Thoracic aorta (tissue), 2 donors: ENCODE measurements around the gene GDE1. TPM values are rescaled to one million over a fixed set of nuclear protein-coding genes. Genes with fewer than 3 reads are reported as not detected.

ENCODE experiments used
- ATAC-seq: fragments of 150-250 bp; one replicate; pipeline ENCODE4 v1.8.0; 2017; ENCODE audit warnings: low read depth; ENCODE audit not compliant: insufficient number of reproducible peaks, low FRiP score
- DNase-seq: peaks from one replicate; pipeline ENCODE4 v3.0.0-alpha.2; 2020; ENCODE audit warnings: low spot score
- H3K27ac ChIP-seq, 2 donors: fragments of 200-600 bp; sonication (generic); 1 replicate in 1 of 2; 2 replicates in 1 of 2; pipeline ENCODE4 v1.5.1; 2016; ENCODE audit warnings: mild to moderate bottlenecking in 2 of 2, moderate library complexity in 2 of 2
- H3K27me3 ChIP-seq: fragments of 200-600 bp; sonication (generic); replicated peaks from 2 replicates; pipeline ENCODE4 v1.6.0; 2016; ENCODE audit warnings: mild to moderate bottlenecking; ENCODE audit not compliant: insufficient read depth
- H3K36me3 ChIP-seq: fragments of 200-600 bp; sonication (generic); one replicate; pipeline ENCODE4 v1.5.1; 2016
- H3K4me1 ChIP-seq, 2 donors: fragments of 200-600 bp; sonication (generic); 1 replicate in 1 of 2; 2 replicates in 1 of 2; pipeline versions ENCODE4 v1.5.1 to v1.6.0; 2016; ENCODE audit warnings: low read depth in 2 of 2, mild to moderate bottlenecking in 1 of 2; ENCODE audit not compliant: control insufficient read depth in 1 of 2
- H3K4me3 ChIP-seq: fragments of 200-600 bp; sonication (generic); 2 replicates; pipeline ENCODE4 v1.5.1; 2016; ENCODE audit warnings: mild to moderate bottlenecking
- H3K9me3 ChIP-seq: fragments of 200-600 bp; sonication (generic); 2 replicates; pipeline ENCODE4 v1.5.1; 2016
- CTCF ChIP-seq: fragments of 200-600 bp; sonication (generic); IDR thresholded peaks from one replicate; pipeline ENCODE4 v1.5.1; 2019; ENCODE audit warnings: antibody characterized with exemption
- total RNA-seq, 2 donors: library from RNA; depleted of rRNA; stranded (reverse); fragments of >200 nt; gene quantifications; one replicate each; pipeline versions ENCODE4 v1.1.0 to v1.2.3, GENCODE V29; 2016

Gene GDE1
- total RNA-seq: 10 to 100 TPM; 47.8 to 49.7 TPM

- no peaks in the 10 kb centered on the region for H3K36me3 ChIP-seq
- peaks cover 23 to 58% of the 10 kb centered on the region in 2 donors for H3K4me1 ChIP-seq
- H3K4me3 ChIP-seq: peak within 1 kb of the TSS; percentile 83
- H3K9me3 ChIP-seq: no peaks in the 10 kb centered on the region
- TF ChIP-seq CTCF: peak; percentile 22
- peak within 1 kb of the TSS; percentile 85 to 90 for H3K27ac ChIP-seq
- DNase-seq (peak; percentile 85), ATAC-seq (peak; percentile 87)
- H3K27me3 ChIP-seq: no peaks in the 10 kb centered on the region
Observed at GRCh38 chr16:19521471-19522396, at the start of gene GDE1. Gene GDE1, minus strand, starts transcription at chr16:19522098. Its CDS starts 134 bp downstream, at chr16:19521964.

- H3K27ac ChIP-seq: no peak overlapping the region
- no peaks in the 10 kb centered on the region for H3K9me3 ChIP-seq
- no peak for TF ChIP-seq CTCF
- ATAC-seq (no peak), DNase-seq (no peak)
- H3K4me3 ChIP-seq: no peak overlapping the region
- H3K27me3 ChIP-seq: no peaks in the 10 kb centered on the region
- H3K4me1 ChIP-seq: no peaks in the 10 kb centered on the region
- peaks cover 14% of the 10 kb centered on the region for H3K36me3 ChIP-seq
Observed at GRCh38 chr16:19567560-19567959, 45.7 kb upstream of the GDE1 start.

GRCh38 chr16:19566362-19566761 lies 44.5 kb upstream of the GDE1 start:
- H3K36me3 ChIP-seq: peaks cover 14% of the 10 kb centered on the region
- no peak for DNase-seq
- TF ChIP-seq CTCF: no peak
- no peak for ATAC-seq
- no peaks in the 10 kb centered on the region for H3K9me3 ChIP-seq
- no peak overlapping the region for H3K4me3 ChIP-seq
- no peaks in the 10 kb centered on the region for H3K4me1 ChIP-seq
- H3K27me3 ChIP-seq: no peaks in the 10 kb centered on the region
- H3K27ac ChIP-seq: no peak overlapping the region

- Histone ChIP-seq H3K4me1 (no peaks in the 10 kb centered on the region), H3K36me3 (peaks cover 12% of the 10 kb centered on the region), H3K27me3 (no peaks in the 10 kb centered on the region), H3K27ac (no peak overlapping the region), H3K9me3 (no peaks in the 10 kb centered on the region), H3K4me3 (no peak overlapping the region)
- DNase-seq (no peak), ATAC-seq (no peak)
- no peak for TF ChIP-seq CTCF
Observed at GRCh38 chr16:19563377-19563776, 41.5 kb upstream of the GDE1 start.

GRCh38 chr16:19560078-19560477 lies 38.2 kb upstream of the GDE1 start:
- TF ChIP-seq CTCF: no peak
- Histone ChIP-seq H3K27ac (no peak overlapping the region), H3K4me1 (peaks cover 4 to 12% of the 10 kb centered on the region in 2 donors), H3K4me3 (no peak overlapping the region), H3K36me3 (no peaks in the 10 kb centered on the region), H3K9me3 (no peaks in the 10 kb centered on the region), H3K27me3 (no peaks in the 10 kb centered on the region)
- DNase-seq: no peak
- ATAC-seq: no peak
